ENCODE measurements around the gene MC2R. TPM values are rescaled to one million over a fixed set of nuclear protein-coding genes. Genes with fewer than 3 reads are reported as not detected.

MC2R gene
- total and polyA plus RNA-seq, 2 donors from 2014 or later = not detected

- H3K9me3 ChIP-seq (ENCODE audit: control insufficient read depth in 2 of 3, insufficient read depth in 1 of 3, low read length in 3 of 3) = no peaks in the 10 kb centered on the region
- no peak for TF ChIP-seq CTCF (IDR thresholded peaks at IDR 0.05; ENCODE audit: borderline replicate concordance, extremely low read depth, insufficient read depth)
- H3K27me3 ChIP-seq (ENCODE audit: control insufficient read depth, insufficient read depth, low read length) = no peaks in the 10 kb centered on the region
- no peaks in the 10 kb centered on the region for H3K4me1 ChIP-seq (ENCODE audit: control insufficient read depth in 2 of 3, insufficient read depth in 2 of 3, low read depth in 1 of 3, low read length in 3 of 3)
- H3K9ac ChIP-seq (ENCODE audit: low read length in 3 of 3) = no peak overlapping the region
- intact Hi-C loops (cut with DNase I) = no loop called here
- DNase-seq = no peak
- H3K27ac ChIP-seq (ENCODE audit: low read depth in 2 of 2, low read length in 2 of 2) = no peak overlapping the region
- no peak overlapping the region for H3K4me3 ChIP-seq (ENCODE audit: low read length in 3 of 3)
- no peak for FAIRE-seq
- H3K36me3 ChIP-seq (ENCODE audit: control insufficient read depth in 2 of 3, insufficient read depth in 3 of 3, low read length in 3 of 3) = no peaks in the 10 kb centered on the region
These were observed 80.1 kb downstream of the MC2R start for GRCh38 chr18:13835202-13835601.

DNA sequence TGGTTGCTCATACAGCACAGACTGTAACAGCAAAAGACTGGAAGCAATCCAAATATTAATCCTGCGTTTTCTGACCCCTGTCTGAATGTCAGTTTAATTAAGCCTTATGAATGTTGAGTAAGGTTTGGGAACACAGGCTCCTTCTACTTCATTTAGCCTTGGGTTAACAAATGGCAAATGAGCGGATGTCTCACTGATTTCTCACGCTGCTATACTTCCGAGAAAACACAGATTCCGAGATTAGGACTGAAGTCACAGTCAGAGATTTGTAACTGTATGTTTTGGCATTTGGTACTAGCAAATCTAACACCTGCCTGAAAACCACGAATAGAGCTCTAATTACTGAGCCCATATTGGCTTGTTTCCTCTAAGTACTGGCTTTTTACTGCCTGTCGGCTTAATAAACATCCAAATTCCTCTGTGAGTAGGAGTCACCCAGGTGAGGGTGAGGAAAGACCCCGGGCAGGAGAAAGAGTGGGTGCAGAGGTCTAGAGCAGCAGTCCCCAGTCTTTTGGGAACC is 80.8 kb downstream of the MC2R start:
- FAIRE-seq = no peak
- no peaks in the 10 kb centered on the region for H3K27me3 ChIP-seq (ENCODE audit: control insufficient read depth, insufficient read depth, low read length)
- H3K36me3 ChIP-seq (ENCODE audit: control insufficient read depth in 2 of 3, insufficient read depth in 3 of 3, low read length in 3 of 3) = no peaks in the 10 kb centered on the region
- H3K4me3 ChIP-seq (ENCODE audit: low read length in 3 of 3) = no peak overlapping the region
- H3K27ac ChIP-seq (ENCODE audit: low read depth in 2 of 2, low read length in 2 of 2) = no peak overlapping the region
- intact Hi-C loops (cut with DNase I) = no loop called here
- TF ChIP-seq CTCF (IDR thresholded peaks at IDR 0.05; ENCODE audit: borderline replicate concordance, extremely low read depth, insufficient read depth) = no peak
- peak in 2 of 5 donors; percentile 19 to 66 for DNase-seq
- H3K9ac ChIP-seq (ENCODE audit: low read length in 3 of 3) = no peak overlapping the region
- no peaks in the 10 kb centered on the region for H3K9me3 ChIP-seq (ENCODE audit: control insufficient read depth in 2 of 3, insufficient read depth in 1 of 3, low read length in 3 of 3)
- H3K4me1 ChIP-seq (ENCODE audit: control insufficient read depth in 2 of 3, insufficient read depth in 2 of 3, low read depth in 1 of 3, low read length in 3 of 3) = no peaks in the 10 kb centered on the region

Other genes with a start within 250 kb of the MC2R start
- 13.7 TPM for gene FAM210A, start 189.0 kb downstream of the MC2R start, total RNA-seq
- 18.0 TPM for gene FAM210A, start 189.0 kb downstream of the MC2R start, polyA plus RNA-seq (ENCODE audit: insufficient read depth, low read depth, low replicate concordance)
- gene RNMT, start 188.9 kb downstream of the MC2R start, total RNA-seq = 32.4 TPM
- gene RNMT, start 188.9 kb downstream of the MC2R start, polyA plus RNA-seq (ENCODE audit: insufficient read depth, low read depth, low replicate concordance) = 16.5 TPM
- gene MC5R, start 91.4 kb downstream of the MC2R start, total RNA-seq = not detected
- gene MC5R, start 91.4 kb downstream of the MC2R start, polyA plus RNA-seq (ENCODE audit: insufficient read depth, low read depth, low replicate concordance) = not detected
- 6.6 TPM for gene ZNF519, start 216.9 kb upstream of the MC2R start, total RNA-seq
- gene ZNF519, start 216.9 kb upstream of the MC2R start, polyA plus RNA-seq (ENCODE audit: insufficient read depth, low read depth, low replicate concordance) = 1.0 TPM

Measured in kidney (tissue), 14 donors.